HL-60 (cell line): ENCODE data around the gene OR13C9.

ENCODE experiments used
- GABPA ChIP-seq: IDR thresholded peaks from 2 replicates; pipeline ENCODE4 v1.6.1; 2012; ENCODE audit warnings: low read depth
- POLR2AphosphoS5 ChIP-seq: IDR thresholded peaks from 2 replicates; pipeline ENCODE4 v1.6.1; 2012; ENCODE audit warnings: low read depth
- TF ChIP-seq, protein P1 (sequence below): IDR thresholded peaks from one replicate; pipeline ENCODE4 v1.5.1; 2011; ENCODE audit warnings: low read length, control low read depth, inconsistent platforms; ENCODE audit not compliant: insufficient read depth
- TF ChIP-seq, protein P2 (sequence below): IDR thresholded peaks from 2 replicates; pipeline ENCODE4 v1.6.1; 2012; ENCODE audit warnings: low read depth; ENCODE audit not compliant: insufficient replicate concordance

DNA sequence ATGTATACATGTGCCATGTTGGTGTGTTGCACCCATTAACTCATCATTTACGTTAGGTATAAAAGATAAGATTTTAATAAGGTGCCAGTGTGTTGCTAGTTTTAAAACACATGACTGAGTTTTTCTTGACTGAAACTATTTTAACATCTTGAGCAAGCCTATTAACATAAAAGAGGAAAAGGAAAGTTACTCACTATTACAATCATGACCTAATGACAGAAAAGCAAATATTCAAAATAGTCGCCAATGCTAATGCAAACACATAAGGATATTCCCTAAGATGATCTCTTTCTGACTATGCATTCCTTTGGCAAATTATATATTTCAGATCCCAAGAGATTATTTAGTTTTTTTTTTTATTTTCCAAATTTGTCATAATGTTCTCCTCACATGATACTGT is 6.8 kb downstream of the OR13C9 start:
- TF ChIP-seq, protein P1, sequence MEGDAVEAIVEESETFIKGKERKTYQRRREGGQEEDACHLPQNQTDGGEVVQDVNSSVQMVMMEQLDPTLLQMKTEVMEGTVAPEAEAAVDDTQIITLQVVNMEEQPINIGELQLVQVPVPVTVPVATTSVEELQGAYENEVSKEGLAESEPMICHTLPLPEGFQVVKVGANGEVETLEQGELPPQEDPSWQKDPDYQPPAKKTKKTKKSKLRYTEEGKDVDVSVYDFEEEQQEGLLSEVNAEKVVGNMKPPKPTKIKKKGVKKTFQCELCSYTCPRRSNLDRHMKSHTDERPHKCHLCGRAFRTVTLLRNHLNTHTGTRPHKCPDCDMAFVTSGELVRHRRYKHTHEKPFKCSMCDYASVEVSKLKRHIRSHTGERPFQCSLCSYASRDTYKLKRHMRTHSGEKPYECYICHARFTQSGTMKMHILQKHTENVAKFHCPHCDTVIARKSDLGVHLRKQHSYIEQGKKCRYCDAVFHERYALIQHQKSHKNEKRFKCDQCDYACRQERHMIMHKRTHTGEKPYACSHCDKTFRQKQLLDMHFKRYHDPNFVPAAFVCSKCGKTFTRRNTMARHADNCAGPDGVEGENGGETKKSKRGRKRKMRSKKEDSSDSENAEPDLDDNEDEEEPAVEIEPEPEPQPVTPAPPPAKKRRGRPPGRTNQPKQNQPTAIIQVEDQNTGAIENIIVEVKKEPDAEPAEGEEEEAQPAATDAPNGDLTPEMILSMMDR = no peak
- TF ChIP-seq POLR2AphosphoS5 = no peak
- TF ChIP-seq, protein P2, sequence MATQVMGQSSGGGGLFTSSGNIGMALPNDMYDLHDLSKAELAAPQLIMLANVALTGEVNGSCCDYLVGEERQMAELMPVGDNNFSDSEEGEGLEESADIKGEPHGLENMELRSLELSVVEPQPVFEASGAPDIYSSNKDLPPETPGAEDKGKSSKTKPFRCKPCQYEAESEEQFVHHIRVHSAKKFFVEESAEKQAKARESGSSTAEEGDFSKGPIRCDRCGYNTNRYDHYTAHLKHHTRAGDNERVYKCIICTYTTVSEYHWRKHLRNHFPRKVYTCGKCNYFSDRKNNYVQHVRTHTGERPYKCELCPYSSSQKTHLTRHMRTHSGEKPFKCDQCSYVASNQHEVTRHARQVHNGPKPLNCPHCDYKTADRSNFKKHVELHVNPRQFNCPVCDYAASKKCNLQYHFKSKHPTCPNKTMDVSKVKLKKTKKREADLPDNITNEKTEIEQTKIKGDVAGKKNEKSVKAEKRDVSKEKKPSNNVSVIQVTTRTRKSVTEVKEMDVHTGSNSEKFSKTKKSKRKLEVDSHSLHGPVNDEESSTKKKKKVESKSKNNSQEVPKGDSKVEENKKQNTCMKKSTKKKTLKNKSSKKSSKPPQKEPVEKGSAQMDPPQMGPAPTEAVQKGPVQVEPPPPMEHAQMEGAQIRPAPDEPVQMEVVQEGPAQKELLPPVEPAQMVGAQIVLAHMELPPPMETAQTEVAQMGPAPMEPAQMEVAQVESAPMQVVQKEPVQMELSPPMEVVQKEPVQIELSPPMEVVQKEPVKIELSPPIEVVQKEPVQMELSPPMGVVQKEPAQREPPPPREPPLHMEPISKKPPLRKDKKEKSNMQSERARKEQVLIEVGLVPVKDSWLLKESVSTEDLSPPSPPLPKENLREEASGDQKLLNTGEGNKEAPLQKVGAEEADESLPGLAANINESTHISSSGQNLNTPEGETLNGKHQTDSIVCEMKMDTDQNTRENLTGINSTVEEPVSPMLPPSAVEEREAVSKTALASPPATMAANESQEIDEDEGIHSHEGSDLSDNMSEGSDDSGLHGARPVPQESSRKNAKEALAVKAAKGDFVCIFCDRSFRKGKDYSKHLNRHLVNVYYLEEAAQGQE = no peak
- no peak for TF ChIP-seq GABPA
